ENCODE measurements around the gene KRTAP9-3.

GRCh38 chr17:41223821-41224220 lies 8.4 kb upstream of the KRTAP9-3 start:
- TF ChIP-seq ZNF274 (IDR thresholded peaks at IDR 0.05; ENCODE audit: low read depth, low read length) (no peak), SUZ12 (IDR thresholded peaks at IDR 0.05; ENCODE audit: extremely low read depth, insufficient read depth, insufficient read length) (no peak)

Data from NT2/D1 (cell line).